ENCODE data around the gene NCOR2. TPM values are rescaled to one million over a fixed set of nuclear protein-coding genes. Genes with fewer than 3 reads are reported as not detected.
"Not testable (repeated sequence)": the region's sequence is repeated elsewhere in the genome, so short reads cannot be mapped to it uniquely, and the experiment has no call there.

Gene NCOR2
- total RNA-seq, 1 donor from 2014 or later = 132 TPM

GRCh38 chr12:124588751-124589267, 21.4 kb upstream of the NCOR2 start:
- H3K9me3 Mint-ChIP-seq (ENCODE audit: unreplicated experiment) = no peaks in the 10 kb centered on the region
- no peak overlapping the region for H3K4me3 Mint-ChIP-seq (ENCODE audit: unreplicated experiment)
- H3K27me3 Mint-ChIP-seq (ENCODE audit: unreplicated experiment) = peaks cover 2% of the 10 kb centered on the region
- no peak overlapping the region for H3K27ac Mint-ChIP-seq (ENCODE audit: unreplicated experiment)
- no peaks in the 10 kb centered on the region for H3K36me3 Mint-ChIP-seq (ENCODE audit: low read depth, unreplicated experiment)
- no peak for TF ChIP-seq CTCF (IDR thresholded peaks at IDR 0.05; ENCODE audit: unreplicated experiment)
- no peaks in the 10 kb centered on the region for H3K4me1 Mint-ChIP-seq (ENCODE audit: unreplicated experiment)
- DNase-seq (ENCODE audit: low spot score) = no peak

- no peak for DNase-seq (ENCODE audit: low spot score)
- Mint-ChIP-seq H3K4me1 (ENCODE audit: unreplicated experiment) (no peaks in the 10 kb centered on the region), H3K27ac (ENCODE audit: unreplicated experiment) (no peak overlapping the region), H3K9me3 (ENCODE audit: unreplicated experiment) (no peaks in the 10 kb centered on the region), H3K4me3 (ENCODE audit: unreplicated experiment) (no peak overlapping the region), H3K27me3 (ENCODE audit: unreplicated experiment) (peaks cover 2% of the 10 kb centered on the region), H3K36me3 (ENCODE audit: low read depth, unreplicated experiment) (no peaks in the 10 kb centered on the region)
- no peak for TF ChIP-seq CTCF (IDR thresholded peaks at IDR 0.05; ENCODE audit: unreplicated experiment)
These were observed 20.7 kb upstream of the NCOR2 start for GRCh38 chr12:124588018-124588634.

GRCh38 chr12:124586756-124587155, 19.3 kb upstream of the NCOR2 start:
- no peak for TF ChIP-seq CTCF (IDR thresholded peaks at IDR 0.05; ENCODE audit: unreplicated experiment)
- Mint-ChIP-seq H3K9me3 (ENCODE audit: unreplicated experiment) (no peaks in the 10 kb centered on the region), H3K4me3 (ENCODE audit: unreplicated experiment) (no peak overlapping the region), H3K27me3 (ENCODE audit: unreplicated experiment) (peaks cover 2% of the 10 kb centered on the region), H3K36me3 (ENCODE audit: low read depth, unreplicated experiment) (no peaks in the 10 kb centered on the region), H3K27ac (ENCODE audit: unreplicated experiment) (no peak overlapping the region), H3K4me1 (ENCODE audit: unreplicated experiment) (peaks cover 6% of the 10 kb centered on the region)
- DNase-seq (ENCODE audit: low spot score) = no peak

- H3K4me1 Mint-ChIP-seq (ENCODE audit: unreplicated experiment) = peaks cover 11% of the 10 kb centered on the region
- H3K4me3 Mint-ChIP-seq (ENCODE audit: unreplicated experiment); H3K27ac Mint-ChIP-seq (ENCODE audit: unreplicated experiment); H3K9me3 Mint-ChIP-seq (ENCODE audit: unreplicated experiment); H3K36me3 Mint-ChIP-seq (ENCODE audit: low read depth, unreplicated experiment); DNase-seq (ENCODE audit: low spot score); H3K27me3 Mint-ChIP-seq (ENCODE audit: unreplicated experiment): not testable (repeated sequence)
These were observed 17.1 kb upstream of the NCOR2 start for GRCh38 chr12:124584494-124584893.

- Mint-ChIP-seq H3K4me3 (ENCODE audit: unreplicated experiment) (no peak overlapping the region), H3K27me3 (ENCODE audit: unreplicated experiment) (peaks cover 2% of the 10 kb centered on the region), H3K9me3 (ENCODE audit: unreplicated experiment) (no peaks in the 10 kb centered on the region), H3K27ac (ENCODE audit: unreplicated experiment) (no peak overlapping the region), H3K4me1 (ENCODE audit: unreplicated experiment) (peaks cover 11% of the 10 kb centered on the region), H3K36me3 (ENCODE audit: low read depth, unreplicated experiment) (no peaks in the 10 kb centered on the region)
- no peak for TF ChIP-seq CTCF (IDR thresholded peaks at IDR 0.05; ENCODE audit: unreplicated experiment)
- no peak for DNase-seq (ENCODE audit: low spot score)
These were observed 16.4 kb upstream of the NCOR2 start for GRCh38 chr12:124583854-124584253.

Data from endothelial cell (in vitro differentiated cells).